HG03103 (cell line): ENCODE data around the gene PPARD.
A peak's percentile ranks its signal among the peaks of the same experiment; 100 is the strongest.
"Not testable (repeated sequence)": the region's sequence is repeated elsewhere in the genome, so short reads cannot be mapped to it uniquely, and the experiment has no call there.

ENCODE experiments used
- ATAC-seq: cut with Tn5 transposase; IDR thresholded peaks from one replicate; pipeline ENCODE4 v1.9.1; 2021; ENCODE audit warnings: low read depth; ENCODE audit not compliant: unreplicated experiment

Gene PPARD

DNA sequence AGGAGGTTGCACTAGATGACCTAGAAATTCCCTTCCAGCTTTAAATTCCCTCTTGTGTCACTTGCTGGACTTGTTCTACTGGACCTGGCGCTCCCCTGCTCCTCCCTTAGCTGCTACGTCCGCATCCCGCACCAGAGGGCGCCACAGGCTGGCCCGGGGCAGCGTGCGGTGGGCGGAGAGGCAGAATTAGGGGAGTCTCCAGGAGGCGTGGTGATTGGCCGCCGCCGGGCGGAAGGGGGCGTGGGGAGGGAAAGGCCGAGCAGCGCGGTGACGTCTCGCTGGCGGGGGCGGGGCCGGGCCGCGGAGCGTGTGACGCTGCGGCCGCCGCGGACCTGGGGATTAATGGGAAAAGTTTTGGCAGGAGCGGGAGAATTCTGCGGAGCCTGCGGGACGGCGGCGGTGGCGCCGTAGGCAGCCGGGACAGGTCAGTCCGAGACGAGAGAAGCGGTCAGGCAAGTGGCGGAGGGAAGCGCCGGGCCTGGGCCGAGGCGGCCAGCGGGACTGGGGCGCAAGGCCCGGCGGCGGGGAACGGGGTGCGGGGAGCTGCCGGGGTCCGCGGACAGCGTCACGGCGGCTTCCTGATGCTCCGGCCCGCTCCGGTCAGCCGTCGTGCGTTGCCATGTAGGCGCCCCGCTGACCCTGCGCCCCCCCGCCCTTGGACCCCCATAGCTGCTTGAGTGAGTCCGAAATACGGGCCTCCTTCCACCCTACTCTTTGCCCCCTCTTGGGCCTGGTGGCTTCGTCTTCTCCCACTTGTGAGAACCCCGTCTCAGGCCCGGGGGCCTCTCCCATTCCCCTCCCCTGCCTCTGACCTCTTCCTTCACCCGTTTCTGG lies at the start of gene PPARD:
Gene PPARD (plus strand): TSS at position 301 of the 834 bp plus-strand sequence. CDS start 68,530 bp downstream, outside the sequence.
- ATAC-seq = peak; percentile 89

DNA sequence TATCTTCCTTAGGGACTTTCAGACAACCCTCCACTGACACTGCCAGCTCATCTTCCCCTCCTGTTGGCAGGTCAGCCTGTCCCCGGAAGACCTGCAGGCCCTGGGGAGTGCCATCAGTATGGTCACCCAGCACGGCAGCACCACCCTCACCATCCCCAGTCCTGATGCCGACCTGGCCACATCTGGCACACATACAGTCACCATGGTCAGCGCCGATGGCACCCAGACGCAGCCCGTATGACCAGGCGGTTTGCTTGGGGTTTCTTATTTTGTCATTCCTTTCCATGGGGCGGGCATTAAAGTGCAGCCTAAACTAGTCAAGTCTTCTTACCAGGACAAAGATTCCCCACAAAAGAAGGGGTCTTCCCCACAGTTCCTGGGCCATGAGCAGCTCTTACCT lies 48.7 kb upstream of the PPARD start:
- ATAC-seq = no peak

DNA sequence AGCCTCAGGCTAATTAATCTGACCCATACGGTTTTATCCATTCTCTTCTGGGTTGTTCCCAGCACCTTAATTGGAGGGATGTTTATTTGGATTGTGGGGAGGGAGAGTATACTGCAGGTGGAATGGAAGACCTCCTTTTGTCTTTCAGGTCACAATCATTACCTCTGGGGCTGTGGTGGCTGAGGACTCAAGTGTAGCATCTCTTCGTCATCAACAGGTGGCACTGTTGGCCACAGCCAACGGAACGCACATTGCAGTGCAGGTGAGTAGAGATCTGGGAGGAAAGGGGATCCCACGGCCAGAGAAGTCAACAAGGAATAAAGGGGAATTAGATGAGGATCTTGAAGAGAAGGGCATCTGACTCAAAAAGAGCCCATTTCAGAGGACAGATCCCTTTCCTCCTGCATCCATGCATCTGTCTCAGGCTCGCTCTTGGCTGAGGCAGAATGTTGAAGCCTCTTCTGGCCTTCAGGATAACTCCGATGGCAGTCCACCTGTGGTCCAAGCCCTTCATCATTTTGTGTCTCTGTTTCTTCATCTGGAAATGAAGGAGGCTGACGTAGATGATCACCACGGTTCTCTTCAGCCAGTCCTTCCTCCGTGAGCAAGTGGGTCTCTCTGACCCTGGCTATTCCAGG lies 47.9 kb upstream of the PPARD start:
- no peak for ATAC-seq

DNA sequence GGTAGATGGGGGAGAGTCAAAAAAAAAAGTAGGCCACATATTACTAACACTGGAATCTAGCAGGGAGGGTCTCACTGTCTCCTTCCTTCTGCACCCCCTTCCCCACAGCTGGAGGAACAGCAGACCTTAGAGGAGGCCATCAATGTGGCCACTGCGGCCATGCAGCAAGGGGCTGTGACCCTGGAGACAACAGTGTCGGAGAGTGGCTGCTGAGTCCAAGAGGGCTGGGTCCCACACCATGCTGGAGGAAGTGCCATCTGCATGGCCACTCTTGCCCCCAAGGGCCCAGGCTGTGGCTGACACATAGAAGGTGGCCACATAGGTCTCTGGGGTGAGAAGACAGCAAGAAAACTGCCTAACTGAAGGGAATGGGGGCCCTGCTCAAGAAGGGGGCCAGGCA lies 47.3 kb upstream of the PPARD start:
- no peak for ATAC-seq

DNA sequence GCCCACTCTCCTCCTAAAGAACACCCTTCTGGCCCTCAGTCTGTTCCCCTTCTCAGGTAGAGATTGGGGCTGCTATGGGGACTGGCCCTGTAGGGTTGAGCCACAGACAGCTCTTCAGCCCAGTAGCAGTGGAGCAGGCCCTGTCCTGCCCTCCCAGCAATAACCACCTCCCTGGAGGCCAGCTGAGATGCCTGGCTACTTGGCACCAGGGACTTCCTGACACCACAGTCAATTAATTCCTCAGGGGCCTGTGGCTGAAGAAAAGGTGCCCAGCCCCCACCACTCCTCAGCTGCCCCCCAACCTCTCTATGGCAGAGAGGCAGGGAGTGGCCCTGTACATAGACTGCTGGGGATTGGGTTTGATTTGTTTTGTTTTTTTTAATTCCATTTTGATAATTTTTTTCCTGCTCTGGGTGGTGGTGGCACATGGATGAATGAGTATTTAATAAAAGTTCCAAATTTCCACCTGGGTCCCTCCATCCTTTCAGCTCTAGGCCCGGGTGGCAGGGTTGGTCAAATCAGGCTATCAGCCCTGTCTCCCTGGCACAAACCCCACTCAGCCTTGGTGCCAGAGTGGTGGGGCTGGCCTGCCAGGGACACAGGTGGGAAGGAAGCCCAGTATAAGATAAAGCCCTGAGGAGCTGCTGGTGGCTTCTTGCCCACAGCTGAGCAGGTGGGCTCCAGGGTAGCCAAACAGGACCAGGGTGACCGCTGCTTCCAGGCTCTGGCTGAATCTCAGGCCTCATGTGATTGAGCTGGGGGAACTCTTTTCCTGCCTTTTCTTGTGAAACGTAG lies 46.6 kb upstream of the PPARD start:
- no peak for ATAC-seq

DNA sequence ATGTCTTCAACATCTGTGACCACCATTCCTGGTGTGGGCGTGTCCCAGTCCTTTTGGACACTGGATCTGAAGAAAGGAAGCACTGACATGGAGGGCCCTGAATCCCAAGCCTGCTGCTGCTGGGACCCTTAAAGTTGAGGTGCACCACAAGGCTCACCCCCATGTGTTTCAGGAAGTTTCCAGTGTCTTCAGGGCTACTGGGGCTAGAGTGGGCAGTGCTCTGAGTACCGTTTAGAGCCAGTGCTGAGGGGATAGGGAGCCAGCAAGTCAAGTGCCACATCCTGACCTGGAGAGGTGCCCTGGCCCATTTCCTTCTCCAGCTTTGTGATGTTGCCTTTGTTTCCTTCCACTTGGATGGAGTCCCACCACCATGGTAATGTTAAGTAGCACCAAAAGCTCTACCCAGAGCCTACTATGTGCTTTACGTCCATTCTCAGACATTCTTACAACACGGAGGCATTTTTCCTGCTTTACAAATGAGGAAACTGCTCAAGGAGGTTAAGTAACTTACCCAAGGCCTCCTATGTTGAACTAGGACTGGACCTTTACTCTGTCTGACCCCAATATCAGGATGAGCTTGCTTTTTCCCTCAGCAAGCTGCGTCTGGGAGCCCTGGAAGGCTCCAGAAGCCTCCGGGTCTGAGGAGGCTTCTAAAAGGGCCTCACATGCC lies 45.3 kb upstream of the PPARD start:
- ATAC-seq = peak; percentile 5

DNA sequence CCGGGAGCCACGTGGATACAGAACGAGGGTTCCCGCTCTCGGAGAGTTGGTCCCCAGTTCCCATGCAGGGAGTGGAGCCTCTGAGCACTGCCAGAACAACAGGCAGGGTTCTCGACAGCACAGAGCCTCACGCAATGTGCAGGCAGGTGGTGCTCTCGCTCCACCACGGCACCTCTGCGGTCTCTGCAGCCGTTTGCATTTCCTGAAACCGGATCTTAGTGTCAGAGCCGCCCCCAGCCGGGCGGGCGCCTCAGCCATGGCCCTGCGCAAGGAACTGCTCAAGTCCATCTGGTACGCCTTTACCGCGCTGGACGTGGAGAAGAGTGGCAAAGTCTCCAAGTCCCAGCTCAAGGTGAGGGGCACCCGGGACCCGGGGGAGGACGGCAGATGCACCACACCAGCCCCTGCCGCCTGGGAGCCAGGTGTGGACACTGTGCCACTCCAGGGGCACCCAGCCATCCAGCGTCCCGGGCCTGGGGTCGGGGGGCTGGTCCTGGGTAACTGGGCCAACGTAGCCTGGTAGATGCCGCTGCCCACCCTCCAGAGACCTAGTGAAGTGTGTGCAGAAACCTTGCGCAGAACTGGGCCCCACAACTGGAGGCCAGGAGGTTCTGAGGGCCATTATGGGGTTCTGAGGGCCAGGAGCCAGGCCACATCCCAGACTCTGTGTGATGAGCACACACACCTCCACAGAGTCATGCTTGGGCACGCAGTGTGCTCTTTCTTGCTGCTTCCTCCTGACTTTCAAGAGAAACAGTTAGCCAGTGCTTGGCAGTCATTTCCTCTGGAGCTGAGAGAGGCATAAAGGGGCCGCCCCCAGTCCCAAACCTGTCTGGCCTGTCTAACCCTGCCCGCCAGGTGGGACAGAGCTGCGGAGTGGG lies 44.5 kb upstream of the PPARD start, which contains the start of gene DEF6:
Gene DEF6 (plus strand): TSS at position 218 of the 881 bp plus-strand sequence. CDS start 39 bp downstream, at position 257.
- ATAC-seq = peak; percentile 75

DNA sequence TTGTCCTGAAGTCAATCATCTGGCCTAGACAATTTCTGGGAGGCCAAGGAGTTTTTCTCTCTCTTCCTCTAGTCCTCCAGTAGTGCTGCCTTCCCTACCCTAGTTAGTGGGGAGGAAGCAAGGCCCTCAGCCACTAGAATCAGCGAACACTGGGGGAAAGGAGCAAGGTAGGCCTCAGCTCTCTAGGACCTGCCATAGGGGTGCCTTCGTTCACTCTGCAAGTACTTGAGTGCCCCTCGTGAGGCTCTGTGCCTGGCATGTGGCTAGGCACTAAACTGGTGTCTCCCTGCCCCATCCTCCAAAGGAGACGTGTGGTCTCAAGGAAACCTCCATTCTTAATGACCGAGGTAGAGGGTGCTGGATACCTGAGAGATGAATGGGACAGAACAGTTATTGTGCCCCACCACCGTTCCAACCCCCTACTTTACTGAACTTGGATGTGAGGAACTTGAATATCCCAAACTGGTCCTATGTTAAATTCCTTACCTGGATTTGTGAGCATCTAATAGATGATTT lies 43.7 kb upstream of the PPARD start:
- ATAC-seq = no peak

DNA sequence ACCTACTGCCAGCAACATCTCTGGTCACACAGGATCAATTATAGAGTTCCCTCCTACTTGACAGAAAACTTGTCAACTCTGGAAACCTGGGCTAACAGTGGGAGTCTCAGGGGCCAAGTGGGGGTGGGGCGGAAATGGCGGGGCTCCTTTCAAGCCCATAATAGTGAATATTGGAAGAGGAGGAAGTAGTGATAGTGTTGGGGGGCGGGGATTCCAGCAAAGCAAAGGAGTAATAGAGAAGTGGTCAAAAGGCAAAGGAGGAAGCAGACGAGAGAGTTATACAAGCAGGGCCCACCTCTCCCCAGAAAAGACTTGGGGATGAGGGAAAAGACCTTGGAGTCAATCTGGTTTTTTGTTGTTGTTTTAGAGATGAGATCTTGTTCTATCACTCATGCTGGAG lies 42.7 kb upstream of the PPARD start:
- ATAC-seq = no peak

DNA sequence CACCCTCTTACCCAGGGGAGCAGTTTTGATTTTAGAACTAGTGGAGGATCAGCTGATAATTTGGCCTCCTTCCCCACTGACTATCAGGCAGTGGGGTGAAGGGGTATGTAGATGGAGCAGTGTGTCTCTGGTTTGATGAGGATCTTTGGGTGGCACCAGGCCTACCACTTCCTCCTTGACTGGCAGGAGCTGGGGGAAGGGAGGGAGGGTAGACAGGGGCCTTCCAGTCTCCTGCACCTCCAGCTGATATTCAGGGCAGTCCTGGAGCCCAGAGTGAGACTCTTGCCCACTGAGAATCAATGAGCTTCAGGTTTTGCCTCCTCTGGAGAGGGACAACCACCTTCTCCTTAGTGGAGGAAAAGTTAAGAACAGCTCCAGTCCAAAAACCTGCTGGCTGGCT lies 41.5 kb upstream of the PPARD start:
- no peak for ATAC-seq

DNA sequence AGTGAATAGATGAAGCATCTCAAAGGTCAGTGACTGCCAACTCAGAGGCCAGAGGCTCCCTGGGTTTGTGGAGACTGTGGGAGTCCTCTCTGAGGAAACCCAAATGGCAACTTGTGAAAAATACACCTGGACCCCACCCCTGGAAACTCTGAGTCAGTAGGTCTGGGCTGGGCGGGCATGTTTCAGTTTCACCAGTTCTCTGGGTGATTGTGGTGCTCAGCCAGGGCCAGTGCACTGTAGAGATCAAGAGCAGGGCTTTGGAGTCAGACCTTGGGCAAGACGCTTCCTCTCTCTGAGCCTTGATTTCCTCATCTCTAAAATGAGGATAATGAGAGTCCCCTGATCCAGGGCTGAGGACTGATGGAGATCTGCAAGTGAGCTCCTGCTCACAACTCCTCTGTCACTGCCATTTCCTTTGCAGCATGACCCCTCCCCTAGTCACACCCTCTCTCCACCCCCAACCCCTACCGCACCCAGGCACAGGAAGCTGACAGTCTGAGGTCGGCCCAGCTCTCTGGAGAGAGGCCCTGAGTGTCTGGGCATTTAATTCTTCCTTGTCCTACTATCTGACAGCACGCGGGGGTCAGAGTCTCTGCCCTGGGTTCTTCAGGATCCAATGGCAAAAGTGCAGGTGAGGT lies 39.6 kb upstream of the PPARD start:
- ATAC-seq = peak; percentile 64

DNA sequence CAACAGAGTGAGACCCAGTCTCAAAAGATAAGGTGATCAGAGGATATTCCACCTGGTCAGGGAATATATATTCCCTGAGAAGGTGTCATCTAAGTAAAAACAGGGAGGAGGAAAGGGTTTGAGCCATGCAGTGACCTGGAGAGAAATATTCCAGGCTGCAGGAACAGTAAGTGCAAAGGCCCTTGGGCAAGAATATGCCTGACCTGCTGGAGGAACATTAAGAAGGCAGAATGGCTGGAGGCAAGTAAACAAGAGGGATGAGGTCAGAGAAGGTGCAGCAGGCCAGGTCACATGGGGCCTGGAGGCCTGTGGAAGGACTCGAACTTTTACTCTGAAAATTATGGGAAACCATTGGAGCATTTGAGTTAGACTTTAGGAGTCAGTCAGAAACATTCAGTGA lies 38.1 kb upstream of the PPARD start:
- ATAC-seq = no peak

DNA sequence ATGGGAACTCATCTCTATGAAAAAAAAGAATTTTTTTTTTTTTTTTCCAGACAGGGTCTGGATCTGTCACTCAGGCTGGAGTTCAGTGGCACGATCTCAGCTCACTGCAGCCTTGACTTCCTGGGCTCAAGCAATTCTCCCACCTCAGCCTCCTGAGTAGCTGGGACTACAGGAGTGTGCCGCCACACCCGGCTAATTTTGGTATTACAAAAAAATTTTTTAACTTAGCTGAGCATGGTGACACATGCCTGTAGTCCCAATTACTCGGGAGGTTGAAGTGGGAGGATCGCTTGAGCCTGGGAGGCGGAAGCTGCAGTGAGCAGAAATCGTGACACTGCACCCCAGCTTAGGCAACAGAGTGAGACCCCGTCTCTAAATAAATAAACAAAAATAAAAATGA lies 37.2 kb upstream of the PPARD start:
- no peak for ATAC-seq

DNA sequence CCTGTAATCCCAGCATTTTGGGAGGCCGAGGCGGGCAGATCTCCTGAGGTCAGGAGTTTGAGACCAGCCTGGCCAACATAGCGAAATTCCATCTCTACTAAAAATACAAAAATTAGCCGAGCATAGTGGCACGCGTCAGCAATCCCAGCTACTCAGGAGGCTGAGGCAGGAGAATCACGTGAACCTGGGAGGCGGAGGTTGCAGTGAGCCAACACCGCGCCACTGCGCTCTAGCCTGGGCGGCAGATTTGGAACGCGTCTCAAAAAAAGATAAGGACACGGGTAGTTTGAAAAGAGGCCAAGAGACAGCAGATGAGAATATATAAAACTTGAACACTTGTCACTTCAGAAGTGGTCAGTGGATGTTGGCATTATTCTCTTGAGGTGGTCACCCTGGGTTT lies 35.2 kb upstream of the PPARD start:
- not testable (repeated sequence) for ATAC-seq

DNA sequence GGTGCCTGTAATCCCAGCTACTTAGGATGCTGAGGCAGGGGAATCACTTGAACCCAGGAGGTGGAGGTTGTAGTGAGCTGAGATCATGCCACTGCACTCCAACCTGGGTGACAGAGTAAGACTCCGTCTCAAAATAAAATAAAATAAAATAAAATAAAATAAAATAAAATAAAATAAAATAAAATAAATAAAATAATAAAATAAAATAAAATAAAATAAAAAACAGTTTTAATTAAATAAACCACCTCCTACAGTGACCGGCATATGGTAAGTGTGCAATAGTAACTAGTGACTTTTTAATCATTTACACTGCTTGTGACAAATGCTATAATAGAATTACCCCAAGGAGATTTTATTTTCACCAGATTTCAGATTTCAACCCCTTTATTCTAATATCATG lies 33.8 kb upstream of the PPARD start:
- not testable (repeated sequence) for ATAC-seq

DNA sequence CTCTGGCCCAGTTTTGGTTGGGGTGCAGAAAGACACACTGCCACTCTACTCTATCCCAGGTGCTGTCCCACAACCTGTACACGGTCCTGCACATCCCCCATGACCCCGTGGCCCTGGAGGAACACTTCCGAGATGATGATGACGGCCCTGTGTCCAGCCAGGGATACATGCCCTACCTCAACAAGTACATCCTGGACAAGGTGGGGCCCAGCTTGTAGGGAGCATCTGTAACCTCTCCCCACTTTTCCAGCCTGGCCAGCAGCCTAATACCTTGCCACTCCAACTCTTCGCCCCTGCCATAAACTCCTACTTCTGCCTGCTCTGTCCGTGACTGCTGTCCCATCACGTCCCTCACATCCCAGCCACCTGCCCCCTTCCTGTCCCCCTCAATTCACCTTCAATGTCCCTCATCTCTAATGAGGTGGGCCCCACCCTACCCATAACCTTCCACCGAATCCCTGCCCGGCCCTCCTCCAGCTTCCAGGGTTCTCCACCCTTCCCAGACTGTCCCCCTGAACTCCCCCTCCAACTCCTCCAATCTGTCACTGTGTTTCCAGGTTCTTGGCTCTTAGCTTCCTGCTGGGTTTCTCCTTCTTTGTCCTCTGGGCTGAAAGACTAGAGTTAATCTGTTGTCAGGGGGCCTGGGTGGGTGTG lies 32.6 kb upstream of the PPARD start:
- ATAC-seq = no peak

DNA sequence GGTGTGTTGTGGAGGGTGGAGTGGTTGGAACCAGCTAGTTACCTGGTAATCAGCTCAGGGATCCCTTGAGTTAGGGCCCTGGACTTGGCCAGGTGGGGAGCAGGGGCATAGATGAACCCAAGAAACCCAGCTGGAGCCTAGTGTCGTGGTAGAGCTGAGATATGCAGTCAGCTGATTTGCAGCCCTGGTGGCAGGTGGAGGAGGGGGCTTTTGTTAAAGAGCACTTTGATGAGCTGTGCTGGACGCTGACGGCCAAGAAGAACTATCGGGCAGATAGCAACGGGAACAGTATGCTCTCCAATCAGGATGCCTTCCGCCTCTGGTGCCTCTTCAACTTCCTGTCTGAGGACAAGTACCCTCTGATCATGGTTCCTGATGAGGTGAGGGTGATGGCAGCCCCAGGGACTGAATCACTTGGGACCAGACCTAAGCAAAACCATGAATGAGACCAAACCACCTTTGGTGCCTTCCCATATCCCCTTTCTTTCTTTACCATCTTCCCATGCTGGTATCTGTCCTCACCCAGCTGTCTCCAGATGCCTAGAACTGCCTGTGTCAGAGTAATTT lies 32.0 kb upstream of the PPARD start:
- no peak for ATAC-seq

DNA sequence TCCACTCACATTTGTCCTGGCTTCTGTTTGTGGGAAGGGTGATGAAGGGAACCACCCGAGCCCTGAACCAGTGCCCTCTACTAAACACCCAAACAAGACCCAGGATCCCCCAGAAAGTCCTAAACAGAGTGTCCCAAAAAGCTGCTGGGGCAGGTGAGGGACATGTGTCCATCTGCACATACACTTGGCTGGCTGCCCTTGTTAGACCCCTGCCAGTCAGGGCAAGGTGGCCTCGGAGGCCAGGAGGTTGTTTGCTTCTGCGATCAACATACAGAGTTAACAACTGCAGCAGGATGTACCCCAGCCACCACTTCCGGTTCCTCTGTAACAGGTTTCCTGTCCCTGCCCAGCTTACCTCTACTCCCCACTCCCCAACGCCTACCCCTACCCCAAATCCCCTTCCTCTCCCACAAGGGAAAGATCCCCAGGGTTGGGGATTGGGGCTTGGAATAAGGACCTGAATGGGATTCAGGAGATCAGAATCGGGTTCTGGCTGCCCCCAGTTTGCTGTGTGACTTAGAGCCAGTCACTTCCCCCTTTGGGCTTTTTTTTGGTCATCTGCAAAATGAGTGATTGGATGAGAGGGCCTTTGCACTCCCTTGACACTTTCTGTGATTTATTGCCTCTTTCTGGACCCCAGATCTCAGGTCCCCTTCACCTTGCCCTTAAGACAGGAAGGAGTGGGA lies 30.8 kb upstream of the PPARD start:
- ATAC-seq = no peak
